ENCODE measurements around the gene CAV3. TPM values are rescaled to one million over a fixed set of nuclear protein-coding genes. Genes with fewer than 3 reads are reported as not detected.

CAV3 gene
- total and polyA plus RNA-seq, 9 of the 15 experiments (the other 6 are each of a cell fraction or from before 2014, with no cell fraction given), result not detected

DNA sequence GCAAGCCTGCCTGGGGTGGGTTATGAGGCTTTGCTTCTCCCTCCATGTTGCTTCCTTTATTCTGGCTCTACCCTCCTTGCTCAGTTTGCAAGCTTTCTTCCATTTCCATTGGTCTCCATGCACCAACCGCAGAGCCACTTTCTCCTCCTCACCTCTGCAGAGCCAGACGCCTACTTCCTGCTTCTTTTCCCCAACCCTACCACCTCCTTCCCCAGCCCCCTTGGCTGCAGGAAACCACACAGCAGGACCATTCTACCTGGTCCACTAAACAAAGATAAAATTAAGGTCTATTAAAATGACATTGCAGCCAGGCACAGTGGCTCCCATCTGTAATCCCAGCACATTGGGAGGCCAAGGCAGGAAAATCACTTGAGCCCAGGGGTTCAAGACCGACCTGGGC is 10.0 kb upstream of the CAV3 start:
- POLR2A ChIA-PET, result interaction anchor here (0.9 to 1.0 kb wide), 2 partner anchors 10 to 14 kb away, joined by 3 to 4 read pairs; no protein-coding TSS in a partner anchor
- Histone ChIP-seq H3K9ac (ENCODE audit: insufficient read depth in 1 of 2, low read depth in 2 of 2, low read length in 2 of 2) (no peak overlapping the region), H3K4me2 (ENCODE audit: insufficient read depth, low read length) (no peak overlapping the region), H3K36me3 (ENCODE audit: control insufficient read depth, insufficient read depth, low read length) (no peaks in the 10 kb centered on the region), H3K9me3 (replicated peaks; ENCODE audit: control insufficient read depth, insufficient read depth, low read depth, low read length) (no peaks in the 10 kb centered on the region), H3K9me1 (ENCODE audit: control insufficient read depth, insufficient read depth, low read length) (no peaks in the 10 kb centered on the region), H4K20me1 (replicated peaks; ENCODE audit: control insufficient read depth, insufficient read depth, low read length) (no peaks in the 10 kb centered on the region), H3K27me3 (ENCODE audit: control insufficient read depth in 2 of 2, insufficient read depth in 2 of 2, low read length in 2 of 2) (peaks cover 5 to 25% of the 10 kb centered on the region in 2 experiments; a peak in 2 of 5 replicates), H2AFZ (ENCODE audit: low read depth, low read length) (no peak overlapping the region), H3K4me1 (replicated peaks in 1 of 2; ENCODE audit: control insufficient read depth in 2 of 2, insufficient read depth in 2 of 2, low read length in 2 of 2) (no peaks in the 10 kb centered on the region), H3K79me2 (ENCODE audit: control insufficient read depth, insufficient read depth, low read length) (no peaks in the 10 kb centered on the region), H3K4me3 (no peak overlapping the region), H3K27ac (ENCODE audit: extremely low read depth, low read depth, low read length) (no peak overlapping the region)
- DNase-seq (ENCODE audit: extremely low read depth in 1 of 4, low spot score in 3 of 4), result no peak
- 2% methylated on average over 3 of the region's 3 CpGs for WGBS (ENCODE audit: insufficient coverage, low coverage, missing lambda C conversion rate)
- TF ChIP-seq ZFX (CRISPR knock-in tag; IDR thresholded peaks at IDR 0.05) (no peak), DIDO1 (tag; IDR thresholded peaks at IDR 0.05; ENCODE audit: low read depth) (no peak)
- in situ Hi-C loops (cut with MboI), result no loop called here
- CTCF ChIA-PET (ENCODE audit: low intra/inter-chr PET ratio), result no interaction called here
- FAIRE-seq, result no peak
- no TSS peak for BruUV-seq (replicated peaks)
- ATAC-seq, result no peak
- intact Hi-C loops (cut with micrococcal nuclease), result no loop called here

DNA sequence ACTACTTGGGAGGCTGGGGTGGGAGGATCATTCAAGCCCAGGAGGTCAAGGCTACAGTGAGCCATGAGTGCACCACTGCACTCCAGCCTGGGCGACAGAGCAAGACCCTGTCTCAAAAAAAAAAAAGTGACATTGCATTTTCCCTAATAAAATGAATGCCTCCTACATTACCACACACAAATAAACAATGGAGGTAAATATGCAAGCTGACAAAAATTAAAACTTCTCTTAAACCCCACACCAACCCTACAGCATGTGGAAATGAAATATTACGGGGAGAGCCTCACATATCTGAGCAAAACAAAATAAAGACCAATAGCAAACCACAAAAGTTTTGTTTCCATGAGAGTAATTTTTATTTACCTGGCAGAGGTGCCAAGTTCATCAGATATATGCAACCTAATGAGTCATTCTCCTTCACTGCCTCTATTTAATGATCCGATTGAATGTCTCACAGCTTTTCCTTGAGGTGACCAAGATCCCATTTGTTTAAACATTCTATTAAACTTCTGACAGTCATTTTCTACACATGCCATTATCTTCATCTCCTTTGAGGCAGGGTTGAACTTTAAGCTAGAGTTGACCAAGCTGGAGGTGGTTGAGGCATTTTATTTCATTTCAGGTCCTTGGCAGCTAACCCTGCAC is 9.4 kb upstream of the CAV3 start:
- DNase-seq (ENCODE audit: extremely low read depth in 1 of 4, low spot score in 3 of 4) (no peak), FAIRE-seq (no peak), ATAC-seq (no peak)
- Histone ChIP-seq H3K9ac (ENCODE audit: insufficient read depth in 1 of 2, low read depth in 2 of 2, low read length in 2 of 2) (no peak overlapping the region), H4K20me1 (replicated peaks; ENCODE audit: control insufficient read depth, insufficient read depth, low read length) (no peaks in the 10 kb centered on the region), H3K4me2 (ENCODE audit: insufficient read depth, low read length) (no peak overlapping the region), H3K4me1 (replicated peaks in 1 of 2; ENCODE audit: control insufficient read depth in 2 of 2, insufficient read depth in 2 of 2, low read length in 2 of 2) (no peaks in the 10 kb centered on the region), H3K4me3 (no peak overlapping the region), H3K27me3 (ENCODE audit: control insufficient read depth in 2 of 2, insufficient read depth in 2 of 2, low read length in 2 of 2) (peaks cover 5 to 30% of the 10 kb centered on the region in 2 experiments; a peak in 3 of 5 replicates), H3K27ac (ENCODE audit: extremely low read depth, low read depth, low read length) (no peak overlapping the region), H2AFZ (ENCODE audit: low read depth, low read length) (no peak overlapping the region), H3K9me1 (ENCODE audit: control insufficient read depth, insufficient read depth, low read length) (no peaks in the 10 kb centered on the region), H3K36me3 (ENCODE audit: control insufficient read depth, insufficient read depth, low read length) (no peaks in the 10 kb centered on the region), H3K9me3 (replicated peaks; ENCODE audit: control insufficient read depth, insufficient read depth, low read depth, low read length) (no peaks in the 10 kb centered on the region), H3K79me2 (ENCODE audit: control insufficient read depth, insufficient read depth, low read length) (no peaks in the 10 kb centered on the region)
- POLR2A ChIA-PET, result interaction anchor here (0.9 to 1.1 kb wide), 2 partner anchors 10 to 483 kb away, joined by 3 read pairs; no protein-coding TSS in a partner anchor
- no TSS peak for BruUV-seq (replicated peaks)
- intact Hi-C loops (cut with micrococcal nuclease), result no loop called here
- CTCF ChIA-PET (ENCODE audit: low intra/inter-chr PET ratio), result no interaction called here
- in situ Hi-C loops (cut with MboI), result no loop called here
- 0% methylated on average over 3 of the region's 3 CpGs for WGBS (ENCODE audit: insufficient coverage, low coverage, missing lambda C conversion rate)
- TF ChIP-seq SRSF7 (optimal IDR thresholded peaks at IDR 0.05; ENCODE audit: low read depth, low read length) (no peak), CREB1 (IDR thresholded peaks at IDR 0.05) (no peak), CREB1 (CRISPR knock-in tag; IDR thresholded peaks at IDR 0.05) (no peak), ZNF316 (IDR thresholded peaks at IDR 0.05) (peak; percentile 73), HIVEP1 (CRISPR knock-in tag; IDR thresholded peaks at IDR 0.05) (no peak), TAL1 (IDR thresholded peaks at IDR 0.05) (no peak), RAD21 (CRISPR knock-in tag; conservative IDR thresholded peaks at IDR 0.05 in 1 of 2, IDR thresholded peaks at IDR 0.05 in 1 of 2) (no peak), CBX1 (IDR thresholded peaks at IDR 0.05; ENCODE audit: low read depth) (no peak), MAFG (tag; conservative IDR thresholded peaks at IDR 0.05) (peak; percentile 65), KDM2B (CRISPR knock-in tag; IDR thresholded peaks at IDR 0.05) (no peak), ZNF140 (CRISPR knock-in tag; IDR thresholded peaks at IDR 0.05) (no peak), MECOM (CRISPR knock-in tag; IDR thresholded peaks at IDR 0.05) (no peak), ZEB2 (IDR thresholded peaks at IDR 0.05) (no peak), ZNF263 (CRISPR knock-in tag; IDR thresholded peaks at IDR 0.05; ENCODE audit: borderline replicate concordance) (no peak), TEAD1 (CRISPR knock-in tag; IDR thresholded peaks at IDR 0.05) (no peak)
- TF ChIP-seq, protein P1, sequence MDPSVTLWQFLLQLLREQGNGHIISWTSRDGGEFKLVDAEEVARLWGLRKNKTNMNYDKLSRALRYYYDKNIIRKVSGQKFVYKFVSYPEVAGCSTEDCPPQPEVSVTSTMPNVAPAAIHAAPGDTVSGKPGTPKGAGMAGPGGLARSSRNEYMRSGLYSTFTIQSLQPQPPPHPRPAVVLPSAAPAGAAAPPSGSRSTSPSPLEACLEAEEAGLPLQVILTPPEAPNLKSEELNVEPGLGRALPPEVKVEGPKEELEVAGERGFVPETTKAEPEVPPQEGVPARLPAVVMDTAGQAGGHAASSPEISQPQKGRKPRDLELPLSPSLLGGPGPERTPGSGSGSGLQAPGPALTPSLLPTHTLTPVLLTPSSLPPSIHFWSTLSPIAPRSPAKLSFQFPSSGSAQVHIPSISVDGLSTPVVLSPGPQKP (CRISPR knock-in tag; IDR thresholded peaks at IDR 0.05), result no peak
